Measurements from ENCODE around the gene MATN1. TPM values are rescaled to one million over a fixed set of nuclear protein-coding genes. Genes with fewer than 3 reads are reported as not detected.

MATN1 gene
- total RNA-seq, 1 experiment from 2014 or later = 0.12 TPM

GRCh38 chr1:30713311-30713710 lies 10.1 kb downstream of the MATN1 start:
- H2AFZ ChIP-seq (ENCODE audit: low read depth, low read length, poor library complexity, severe bottlenecking) = no peak overlapping the region
- H3K79me2 ChIP-seq (ENCODE audit: insufficient read depth, low read length) = no peaks in the 10 kb centered on the region
- H3K9me3 ChIP-seq (ENCODE audit: control insufficient read depth in 1 of 2, insufficient read depth in 1 of 2, low read depth in 1 of 2, low read length in 2 of 2) = peaks cover 0 to 7% of the 10 kb centered on the region in 2 experiments; a peak in 1 of 4 replicates
- ChIA-PET CTCF (interaction anchor here (0.7 kb wide), 1 partner anchor 333 kb away, joined by 3 read pairs; no protein-coding TSS in a partner anchor), RAD21 (ENCODE audit: low non-redundant PET in 1 of 2, low total read pairs in 2 of 2, uncharacterized antibody in 2 of 2, unreplicated experiment in 2 of 2) (interaction anchor here in 1 of 2 experiments (0.7 kb wide), 1 partner anchor 14 kb away, joined by 5 read pairs; no protein-coding TSS in a partner anchor), POLR2A (no interaction called here)
- peaks cover 6 to 10% of the 10 kb centered on the region in 2 experiments; a peak in 3 of 4 replicates for H3K4me1 ChIP-seq (ENCODE audit: control insufficient read depth in 1 of 2, insufficient read depth in 2 of 2, low read length in 2 of 2)
- H3K9ac ChIP-seq (ENCODE audit: low read length) = no peak overlapping the region
- no TSS peak for BruUV-seq (replicated peaks)
- ATAC-seq = no peak
- DNase-seq (ENCODE audit: low read depth, low spot score) = no peak
- H3K36me3 ChIP-seq (ENCODE audit: control insufficient read depth in 1 of 2, insufficient read depth in 2 of 2, low read length in 2 of 2) = no peaks in the 10 kb centered on the region
- H4K20me1 ChIP-seq (ENCODE audit: insufficient read depth) = no peaks in the 10 kb centered on the region
- H3K27ac ChIP-seq (ENCODE audit: low read depth, low read length) = no peak overlapping the region
- H3K27me3 ChIP-seq (ENCODE audit: insufficient read depth, low read length) = no peaks in the 10 kb centered on the region
- H3K4me2 ChIP-seq (ENCODE audit: low read length) = no peak overlapping the region
- no peaks in the 10 kb centered on the region for H3K9me2 ChIP-seq (ENCODE audit: insufficient read depth)
- intact Hi-C loops (cut with micrococcal nuclease) = no loop called here
- no peak overlapping the region for H3K4me3 ChIP-seq (replicated peaks in 1 of 2; ENCODE audit: low read depth in 1 of 2, low read length in 2 of 2)
- TF ChIP-seq CTCF (IDR thresholded peaks at IDR 0.05 in 2 of 3, conservative IDR thresholded peaks at IDR 0.05 in 1 of 3; ENCODE audit: borderline replicate concordance in 1 of 3, insufficient read depth in 1 of 3, low read depth in 2 of 3, low read length in 2 of 3) (no peak), POLR2A (IDR thresholded peaks at IDR 0.05; ENCODE audit: borderline replicate concordance, extremely low read depth, insufficient read depth, insufficient read length) (no peak), ATF3 (IDR thresholded peaks at IDR 0.05) (no peak), POLR2AphosphoS5 (IDR thresholded peaks at IDR 0.05; ENCODE audit: low read depth, low read length) (no peak), CBX3 (IDR thresholded peaks at IDR 0.05; ENCODE audit: low read depth) (no peak), SRF (IDR thresholded peaks at IDR 0.05; ENCODE audit: low read depth) (no peak), SP1 (IDR thresholded peaks at IDR 0.05; ENCODE audit: low read depth) (no peak)

GRCh38 chr1:30712583-30712982 lies 10.8 kb downstream of the MATN1 start:
- BruUV-seq (replicated peaks) = no TSS peak
- H3K9ac ChIP-seq (ENCODE audit: low read length) = no peak overlapping the region
- no peak overlapping the region for H3K4me2 ChIP-seq (ENCODE audit: low read length)
- no peak overlapping the region for H2AFZ ChIP-seq (ENCODE audit: low read depth, low read length, poor library complexity, severe bottlenecking)
- ATAC-seq = no peak
- H3K9me2 ChIP-seq (ENCODE audit: insufficient read depth) = no peaks in the 10 kb centered on the region
- RAD21 ChIA-PET (ENCODE audit: low non-redundant PET in 1 of 2, low total read pairs in 2 of 2, uncharacterized antibody in 2 of 2, unreplicated experiment in 2 of 2) = no interaction called here
- H3K9me3 ChIP-seq (ENCODE audit: control insufficient read depth in 1 of 2, insufficient read depth in 1 of 2, low read depth in 1 of 2, low read length in 2 of 2) = peaks cover 0 to 7% of the 10 kb centered on the region in 2 experiments; a peak in 1 of 4 replicates
- POLR2A ChIA-PET = no interaction called here
- H3K36me3 ChIP-seq (ENCODE audit: control insufficient read depth in 1 of 2, insufficient read depth in 2 of 2, low read length in 2 of 2) = no peaks in the 10 kb centered on the region
- no peak overlapping the region for H3K4me3 ChIP-seq (replicated peaks in 1 of 2; ENCODE audit: low read depth in 1 of 2, low read length in 2 of 2)
- H3K27me3 ChIP-seq (ENCODE audit: insufficient read depth, low read length) = no peaks in the 10 kb centered on the region
- no peak for DNase-seq (ENCODE audit: low read depth, low spot score)
- peaks cover 4 to 10% of the 10 kb centered on the region in 2 experiments; a peak in 3 of 4 replicates for H3K4me1 ChIP-seq (ENCODE audit: control insufficient read depth in 1 of 2, insufficient read depth in 2 of 2, low read length in 2 of 2)
- no peak overlapping the region for H3K27ac ChIP-seq (ENCODE audit: low read depth, low read length)
- intact Hi-C loops (cut with micrococcal nuclease) = no loop called here
- CTCF ChIA-PET = no interaction called here
- no peaks in the 10 kb centered on the region for H3K79me2 ChIP-seq (ENCODE audit: insufficient read depth, low read length)
- no peaks in the 10 kb centered on the region for H4K20me1 ChIP-seq (ENCODE audit: insufficient read depth)
- no peak for TF ChIP-seq REST (IDR thresholded peaks at IDR 0.05; ENCODE audit: low read depth)
- no peak for TF ChIP-seq ZBTB33 (IDR thresholded peaks at IDR 0.05; ENCODE audit: extremely low read depth, insufficient replicate concordance, low read length)
- no peak for TF ChIP-seq YY1 (IDR thresholded peaks at IDR 0.05; ENCODE audit: extremely low read depth, insufficient replicate concordance, low read depth, low read length)
- no peak for TF ChIP-seq SP1 (IDR thresholded peaks at IDR 0.05; ENCODE audit: low read depth)
- no peak for TF ChIP-seq SRF (IDR thresholded peaks at IDR 0.05; ENCODE audit: low read depth)
- TF ChIP-seq ATF3 (IDR thresholded peaks at IDR 0.05) = no peak
- no peak for TF ChIP-seq SIN3A (IDR thresholded peaks at IDR 0.05; ENCODE audit: low read depth)
